Lower leg skin (tissue), 3 donors: ENCODE measurements around the gene GRB10.

Experiments used
- CTCF ChIP-seq, 3 donors: fragments of 450-650 bp; IDR thresholded peaks; one replicate each; pipeline ENCODE4 v1.5.1; 2016; ENCODE audit warnings: antibody characterized with exemption in 3 of 3, mild to moderate bottlenecking in 3 of 3, moderate library complexity in 2 of 3
- POLR2A ChIP-seq, 2 donors: fragments of 450-650 bp; IDR thresholded peaks; one replicate each; pipeline ENCODE4 v1.6.1; 2016 to 2017; ENCODE audit warnings: antibody characterized with exemption in 2 of 2, mild to moderate bottlenecking in 1 of 2, moderate library complexity in 1 of 2

- no peak for TF ChIP-seq CTCF (IDR thresholded peaks at IDR 0.05)
- TF ChIP-seq POLR2A (IDR thresholded peaks at IDR 0.05) = no peak
Measured at GRCh38 chr7:50761713-50762112, 21.0 kb downstream of the GRB10 start.
